ENCODE data around the gene DNAH8. TPM values are rescaled to one million over a fixed set of nuclear protein-coding genes. Genes with fewer than 3 reads are reported as not detected.

Gene DNAH8
- total RNA-seq, 1 experiment from 2014 or later = not detected

GRCh38 chr6:39007575-39007974 lies 292.5 kb downstream of the DNAH8 start:
- no peak for DNase-seq (ENCODE audit: unreplicated experiment)
- no peaks in the 10 kb centered on the region for H3K4me1 Mint-ChIP-seq (ENCODE audit: insufficient read depth, unreplicated experiment)
- BruUV-seq (replicated peaks) = no TSS peak
- CTCF ChIA-PET = interaction anchor here (1.0 kb wide), 1 partner anchor 9 kb away, joined by 3 read pairs; no protein-coding TSS in a partner anchor
- no peaks in the 10 kb centered on the region for H3K36me3 Mint-ChIP-seq (ENCODE audit: insufficient read depth, unreplicated experiment)
- no peak overlapping the region for H3K4me3 Mint-ChIP-seq (ENCODE audit: unreplicated experiment)
- no peak overlapping the region for H3K27ac Mint-ChIP-seq (ENCODE audit: low read depth, unreplicated experiment)
- POLR2A ChIA-PET = interaction anchor here (0.6 to 1.3 kb wide), 2 partner anchors 33 to 108 kb away, joined by 3 read pairs; partner anchors contain the start of gene SAYSD1
- intact Hi-C loops (cut with micrococcal nuclease) = no loop called here
- no peaks in the 10 kb centered on the region for H3K9me3 Mint-ChIP-seq (ENCODE audit: unreplicated experiment)
- TF ChIP-seq CTCF (IDR thresholded peaks at IDR 0.05; ENCODE audit: unreplicated experiment) = no peak
- H3K27me3 Mint-ChIP-seq (ENCODE audit: insufficient read depth, unreplicated experiment) = peaks cover 80% of the 10 kb centered on the region

- intact Hi-C loops (cut with micrococcal nuclease) = no loop called here
- no peak for DNase-seq (ENCODE audit: unreplicated experiment)
- BruUV-seq (replicated peaks) = no TSS peak
- no peak for TF ChIP-seq CTCF (IDR thresholded peaks at IDR 0.05; ENCODE audit: unreplicated experiment)
- H3K36me3 Mint-ChIP-seq (ENCODE audit: insufficient read depth, unreplicated experiment) = no peaks in the 10 kb centered on the region
- H3K4me1 Mint-ChIP-seq (ENCODE audit: insufficient read depth, unreplicated experiment) = no peaks in the 10 kb centered on the region
- CTCF ChIA-PET = interaction anchor here (1.0 to 1.1 kb wide), 2 partner anchors 8 to 10 kb away, joined by 3 read pairs; no protein-coding TSS in a partner anchor
- peaks cover 86% of the 10 kb centered on the region for H3K27me3 Mint-ChIP-seq (ENCODE audit: insufficient read depth, unreplicated experiment)
- no peak overlapping the region for H3K4me3 Mint-ChIP-seq (ENCODE audit: unreplicated experiment)
- no peaks in the 10 kb centered on the region for H3K9me3 Mint-ChIP-seq (ENCODE audit: unreplicated experiment)
- H3K27ac Mint-ChIP-seq (ENCODE audit: low read depth, unreplicated experiment) = no peak overlapping the region
- POLR2A ChIA-PET = no interaction called here
These were observed 293.6 kb downstream of the DNAH8 start for GRCh38 chr6:39008737-39009136.

GRCh38 chr6:39009476-39009875 lies 294.4 kb downstream of the DNAH8 start:
- POLR2A ChIA-PET = no interaction called here
- Mint-ChIP-seq H3K27ac (ENCODE audit: low read depth, unreplicated experiment) (no peak overlapping the region), H3K4me3 (ENCODE audit: unreplicated experiment) (no peak overlapping the region), H3K27me3 (ENCODE audit: insufficient read depth, unreplicated experiment) (peaks cover 86% of the 10 kb centered on the region), H3K9me3 (ENCODE audit: unreplicated experiment) (no peaks in the 10 kb centered on the region), H3K4me1 (ENCODE audit: insufficient read depth, unreplicated experiment) (no peaks in the 10 kb centered on the region), H3K36me3 (ENCODE audit: insufficient read depth, unreplicated experiment) (no peaks in the 10 kb centered on the region)
- intact Hi-C loops (cut with micrococcal nuclease) = no loop called here
- CTCF ChIA-PET = no interaction called here
- TF ChIP-seq CTCF (IDR thresholded peaks at IDR 0.05; ENCODE audit: unreplicated experiment) = no peak
- BruUV-seq (replicated peaks) = no TSS peak
- no peak for DNase-seq (ENCODE audit: unreplicated experiment)

GRCh38 chr6:39016839-39017546 lies 301.9 kb downstream of the DNAH8 start:
- no TSS peak for BruUV-seq (replicated peaks)
- intact Hi-C loops (cut with micrococcal nuclease) = no loop called here
- no peak for DNase-seq (ENCODE audit: unreplicated experiment)
- Mint-ChIP-seq H3K4me1 (ENCODE audit: insufficient read depth, unreplicated experiment) (no peaks in the 10 kb centered on the region), H3K27ac (ENCODE audit: low read depth, unreplicated experiment) (no peak overlapping the region), H3K4me3 (ENCODE audit: unreplicated experiment) (no peak overlapping the region), H3K9me3 (ENCODE audit: unreplicated experiment) (no peaks in the 10 kb centered on the region), H3K36me3 (ENCODE audit: insufficient read depth, unreplicated experiment) (no peaks in the 10 kb centered on the region), H3K27me3 (ENCODE audit: insufficient read depth, unreplicated experiment) (peaks cover 33% of the 10 kb centered on the region)
- ChIA-PET POLR2A (no interaction called here), CTCF (interaction anchor here (0.7 to 1.2 kb wide), 3 partner anchors 9 to 148 kb away, joined by 3 read pairs; no protein-coding TSS in a partner anchor)
- no peak for TF ChIP-seq CTCF (IDR thresholded peaks at IDR 0.05; ENCODE audit: unreplicated experiment)

Measured in MCF 10A (cell line).